A204.1 (cell line): ENCODE results near the gene RPS15.

Source experiments
- FAIRE-seq: peaks from 2 replicates; lab custom pipeline; 2012; peaks lifted over from hg19 to GRCh38; lab: Jason Lieb, UNC

Gene RPS15

GRCh38 chr19:1438035-1438932, at the start of gene RPS15:
TSS of gene RPS15 (plus strand) at chr19:1438396. CDS start at chr19:1438426, 30 bp downstream.
- peak; percentile 74 for FAIRE-seq

- FAIRE-seq, result no peak
Observed at GRCh38 chr19:1388637-1389026, 49.6 kb upstream of the RPS15 start.

DNA sequence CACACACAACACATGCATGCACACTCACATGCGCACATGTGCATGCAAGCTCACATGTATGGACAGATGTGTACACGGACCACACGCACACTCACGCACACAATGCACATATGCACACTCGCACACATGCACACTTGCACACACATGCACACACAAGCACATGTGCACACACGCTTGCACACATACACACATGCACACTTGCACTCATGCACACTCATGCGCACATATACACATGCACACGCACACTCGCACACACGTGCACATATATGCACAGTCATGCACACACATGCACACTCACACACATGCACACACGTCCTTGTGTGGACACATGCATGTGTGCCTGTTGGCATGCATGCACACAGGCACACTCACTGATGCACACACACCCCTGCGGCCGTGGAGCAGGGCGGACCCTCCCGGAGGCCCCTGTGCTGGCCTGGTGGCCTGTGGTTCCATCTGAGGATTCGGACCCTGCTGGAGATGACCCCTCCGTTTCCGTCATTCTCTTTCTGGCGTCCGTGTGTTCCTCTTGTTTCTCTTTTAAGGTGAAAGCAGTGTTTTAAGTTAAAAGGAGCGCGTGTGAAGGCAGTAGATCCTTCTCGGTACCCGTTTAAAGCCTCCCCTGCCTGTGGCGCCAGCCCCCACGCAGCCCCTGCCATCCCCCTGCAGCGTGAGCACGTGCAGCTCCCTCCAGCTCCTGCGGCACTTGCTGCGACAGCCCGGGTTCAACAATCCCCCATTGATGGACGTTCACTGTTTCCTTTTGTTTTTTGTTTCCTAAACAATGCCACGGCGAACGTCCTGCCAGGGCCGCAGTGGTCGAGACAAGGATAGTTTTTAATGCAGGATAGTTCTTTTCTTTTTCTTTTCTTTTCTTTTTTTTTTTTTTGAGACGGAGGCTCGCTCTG, 48.9 kb upstream of the RPS15 start:
- FAIRE-seq, result no peak

DNA sequence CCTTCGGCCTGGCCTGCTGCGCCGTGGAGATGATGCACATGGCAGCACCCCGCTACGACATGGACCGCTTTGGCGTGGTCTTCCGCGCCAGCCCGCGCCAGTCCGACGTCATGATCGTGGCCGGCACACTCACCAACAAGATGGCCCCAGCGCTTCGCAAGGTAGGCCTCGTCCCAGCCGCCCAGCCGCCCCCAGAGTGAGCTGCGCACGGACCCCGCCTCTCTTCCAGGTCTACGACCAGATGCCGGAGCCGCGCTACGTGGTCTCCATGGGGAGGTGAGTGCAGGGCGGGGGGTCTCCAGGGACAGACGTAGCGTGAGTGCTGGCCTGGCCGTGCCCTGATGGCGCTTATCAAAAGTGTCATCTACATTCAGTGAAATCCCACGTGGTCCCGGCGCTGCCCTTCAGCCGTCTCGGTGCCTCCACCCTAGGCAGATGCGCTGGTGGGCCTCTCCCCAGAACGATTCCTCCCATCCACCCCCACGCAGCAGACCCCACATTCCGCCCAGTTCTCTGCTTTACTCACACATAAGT, 47.2 kb upstream of the RPS15 start:
- FAIRE-seq, result no peak

- no peak for FAIRE-seq
Observed at GRCh38 chr19:1392407-1392806, 45.8 kb upstream of the RPS15 start.

- FAIRE-seq, result no peak
Observed at GRCh38 chr19:1392939-1393530, 45.2 kb upstream of the RPS15 start.

GRCh38 chr19:1393841-1394240, 44.4 kb upstream of the RPS15 start:
- no peak for FAIRE-seq

DNA sequence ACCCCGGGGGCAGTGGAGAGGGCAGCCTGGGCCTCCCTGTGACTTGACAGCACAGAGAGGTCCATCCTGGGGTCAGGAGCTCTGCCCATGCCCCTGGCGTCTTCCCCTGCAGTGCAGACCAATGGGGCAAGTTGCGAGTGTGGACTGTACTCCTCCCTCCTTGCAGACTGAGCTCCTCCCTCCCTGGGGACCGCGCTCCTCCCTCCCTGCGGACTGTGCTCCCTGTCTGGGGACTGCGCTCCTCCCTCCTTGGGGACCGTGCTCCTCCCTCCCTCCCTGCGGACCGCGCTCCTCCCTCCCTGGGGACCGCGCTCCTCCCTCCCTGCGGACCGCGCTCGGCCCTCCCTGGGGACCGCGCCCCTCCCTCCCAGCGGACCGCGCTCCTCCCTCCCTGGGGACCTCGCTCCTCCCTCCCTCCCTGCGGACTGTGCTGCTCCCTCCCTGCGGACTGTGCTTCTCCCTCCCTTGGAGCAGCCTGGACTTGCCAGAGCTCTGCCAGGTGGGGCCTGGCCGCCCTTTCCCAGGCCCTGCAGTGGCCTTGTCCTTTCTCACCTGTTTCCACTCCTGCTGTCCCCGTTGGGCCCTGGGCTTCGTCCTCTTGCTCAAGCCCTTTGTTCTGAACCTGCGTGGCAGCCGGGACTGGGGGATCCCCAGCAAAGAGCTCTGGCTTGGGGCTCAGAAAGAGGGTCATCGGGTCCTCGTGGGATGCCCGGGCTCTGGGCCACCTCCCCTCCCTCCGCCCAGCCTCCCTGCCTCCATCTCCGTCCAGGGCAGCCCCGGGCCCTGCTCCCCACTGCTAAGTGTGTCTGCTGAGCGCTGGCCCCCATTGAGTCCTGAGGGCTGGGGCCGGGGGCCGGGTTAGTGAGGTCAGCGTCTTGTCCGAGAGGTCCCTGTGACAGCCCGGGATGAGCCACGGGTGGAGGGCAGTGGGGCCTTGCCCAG, 43.7 kb upstream of the RPS15 start:
- no peak for FAIRE-seq

DNA sequence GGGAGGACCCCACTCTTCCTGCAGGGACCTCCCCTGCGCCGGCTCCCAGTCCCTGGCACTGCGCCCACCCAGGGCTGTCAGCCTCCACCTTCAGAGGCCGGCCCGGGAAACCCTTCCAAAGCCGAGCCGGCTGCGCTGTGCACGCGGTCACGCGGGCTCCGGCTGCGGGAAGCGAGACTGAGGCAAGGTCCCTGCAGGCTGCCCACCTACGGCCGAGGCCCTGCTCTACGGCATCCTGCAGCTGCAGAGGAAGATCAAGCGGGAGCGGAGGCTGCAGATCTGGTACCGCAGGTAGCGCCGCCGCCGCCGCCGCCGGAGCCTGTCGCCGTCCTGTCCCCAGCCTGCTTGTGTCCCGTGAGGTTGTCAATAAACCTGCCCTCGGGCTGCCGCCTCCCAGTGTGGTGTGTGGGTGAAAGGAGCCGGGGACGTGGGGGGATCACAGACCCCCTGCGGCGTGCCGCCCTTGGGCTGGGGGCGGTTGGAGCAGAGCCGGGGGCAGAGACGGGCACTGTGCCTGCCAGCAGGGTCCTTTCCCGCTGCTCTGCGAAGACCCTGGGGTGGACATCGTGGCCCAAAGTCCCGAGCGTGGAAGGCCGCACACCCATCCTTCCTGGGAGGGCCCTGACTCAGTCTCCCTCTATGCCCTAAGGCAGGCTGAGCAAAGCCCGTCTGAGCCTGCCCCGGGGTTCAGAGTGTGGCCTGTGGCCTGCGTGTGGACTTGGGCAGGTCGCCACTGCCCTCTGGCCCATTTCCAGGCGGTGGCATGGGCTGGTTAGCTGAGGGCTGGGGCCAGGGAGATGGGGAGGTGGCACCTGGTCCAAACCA, 42.8 kb upstream of the RPS15 start:
- FAIRE-seq, result no peak

GRCh38 chr19:1396019-1396767, 42.0 kb upstream of the RPS15 start:
- no peak for FAIRE-seq

GRCh38 chr19:1396768-1397679, 41.2 kb upstream of the RPS15 start:
- no peak for FAIRE-seq

GRCh38 chr19:1397838-1398237, 40.4 kb upstream of the RPS15 start:
- FAIRE-seq, result no peak

GRCh38 chr19:1399079-1399478, 39.1 kb upstream of the RPS15 start:
- FAIRE-seq, result no peak

DNA sequence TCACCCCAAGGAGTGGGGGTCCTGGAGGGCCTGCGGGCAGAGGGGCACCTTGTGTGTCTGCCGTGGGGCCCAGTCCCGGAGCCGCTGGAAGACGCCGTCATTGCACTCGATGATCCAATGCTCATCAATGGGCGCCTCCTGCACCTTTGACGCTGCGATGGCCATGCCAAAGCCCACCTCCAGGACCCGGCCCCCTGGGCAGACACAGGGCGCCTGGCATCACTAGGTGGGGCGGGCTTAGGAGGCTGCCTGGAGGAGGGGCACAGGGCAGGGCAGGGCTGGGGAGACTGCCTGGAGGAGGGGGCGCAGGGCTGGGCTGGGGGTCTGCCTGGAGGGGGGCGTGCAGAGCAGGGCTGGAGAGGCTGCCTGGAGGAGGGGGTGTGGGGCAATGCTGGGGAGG, 38.5 kb upstream of the RPS15 start:
- no peak for FAIRE-seq

- FAIRE-seq, result no peak
Observed at GRCh38 chr19:1400281-1401137, 37.7 kb upstream of the RPS15 start.

- FAIRE-seq, result no peak
Observed at GRCh38 chr19:1401138-1401888, 36.9 kb upstream of the RPS15 start, which contains the start of gene GAMT. TSS of gene GAMT (minus strand) at chr19:1401542. CDS start at chr19:1401476, 66 bp downstream.

- no peak for FAIRE-seq
Observed at GRCh38 chr19:1401889-1402217, 36.3 kb upstream of the RPS15 start.
